GM13976 (cell line): ENCODE data around the gene GRM4.

Experiments used
- DNase-seq: peaks from one replicate; pipeline ENCODE4 v3.0.0; 2012; ENCODE audit warnings: low spot score
- in situ Hi-C: fragments of 300-500 bp; cut with MboI; formaldehyde crosslinking; loops from one replicate; pipeline ENCODE4 v1.12.0; 2022; ENCODE audit warnings: low sequenced_read_pairs, mixed read lengths, inconsistent platforms; ENCODE audit not compliant: unreplicated experiment
- TF ChIP-seq, protein P1 (sequence below): IDR thresholded peaks from 2 replicates; pipeline ENCODE4 v1.5.1; 2012; ENCODE audit warnings: borderline replicate concordance, mild to moderate bottlenecking; ENCODE audit not compliant: insufficient read depth; ENCODE audit errors: extremely low read depth, missing control alignments, control extremely low read depth

GRM4 gene

DNA sequence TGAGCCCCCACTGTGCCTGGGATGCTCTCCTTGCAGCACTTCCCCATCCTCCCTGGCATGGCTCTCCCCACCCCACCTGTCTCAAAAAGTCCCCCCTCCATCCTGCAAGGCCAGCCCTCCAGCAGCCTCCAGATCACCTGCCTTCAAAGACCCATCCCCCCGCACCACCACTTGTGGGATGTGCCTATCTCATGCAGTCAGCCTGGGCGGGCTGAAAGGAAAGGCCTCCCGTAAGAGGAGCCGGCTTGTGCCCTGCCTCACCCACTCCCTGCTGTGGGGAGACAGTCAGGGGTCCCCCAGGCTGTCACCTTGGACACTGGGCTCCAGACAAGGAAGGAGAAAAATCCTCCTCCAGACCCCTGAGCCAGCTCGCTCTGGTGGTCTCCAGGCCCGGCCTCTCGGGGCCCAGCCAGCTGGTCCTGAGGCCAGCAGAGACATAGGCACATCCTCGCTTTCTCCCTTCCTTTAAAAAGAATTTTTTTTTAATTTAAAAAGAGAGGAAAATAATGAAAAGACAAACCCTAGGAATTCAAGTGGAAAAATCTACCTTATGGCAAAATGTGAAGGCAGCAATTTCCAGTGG, 77.3 kb downstream of the GRM4 start:
- DNase-seq: no peak
- TF ChIP-seq, protein P1, sequence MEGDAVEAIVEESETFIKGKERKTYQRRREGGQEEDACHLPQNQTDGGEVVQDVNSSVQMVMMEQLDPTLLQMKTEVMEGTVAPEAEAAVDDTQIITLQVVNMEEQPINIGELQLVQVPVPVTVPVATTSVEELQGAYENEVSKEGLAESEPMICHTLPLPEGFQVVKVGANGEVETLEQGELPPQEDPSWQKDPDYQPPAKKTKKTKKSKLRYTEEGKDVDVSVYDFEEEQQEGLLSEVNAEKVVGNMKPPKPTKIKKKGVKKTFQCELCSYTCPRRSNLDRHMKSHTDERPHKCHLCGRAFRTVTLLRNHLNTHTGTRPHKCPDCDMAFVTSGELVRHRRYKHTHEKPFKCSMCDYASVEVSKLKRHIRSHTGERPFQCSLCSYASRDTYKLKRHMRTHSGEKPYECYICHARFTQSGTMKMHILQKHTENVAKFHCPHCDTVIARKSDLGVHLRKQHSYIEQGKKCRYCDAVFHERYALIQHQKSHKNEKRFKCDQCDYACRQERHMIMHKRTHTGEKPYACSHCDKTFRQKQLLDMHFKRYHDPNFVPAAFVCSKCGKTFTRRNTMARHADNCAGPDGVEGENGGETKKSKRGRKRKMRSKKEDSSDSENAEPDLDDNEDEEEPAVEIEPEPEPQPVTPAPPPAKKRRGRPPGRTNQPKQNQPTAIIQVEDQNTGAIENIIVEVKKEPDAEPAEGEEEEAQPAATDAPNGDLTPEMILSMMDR: no peak
- in situ Hi-C loops: no loop called here

DNA sequence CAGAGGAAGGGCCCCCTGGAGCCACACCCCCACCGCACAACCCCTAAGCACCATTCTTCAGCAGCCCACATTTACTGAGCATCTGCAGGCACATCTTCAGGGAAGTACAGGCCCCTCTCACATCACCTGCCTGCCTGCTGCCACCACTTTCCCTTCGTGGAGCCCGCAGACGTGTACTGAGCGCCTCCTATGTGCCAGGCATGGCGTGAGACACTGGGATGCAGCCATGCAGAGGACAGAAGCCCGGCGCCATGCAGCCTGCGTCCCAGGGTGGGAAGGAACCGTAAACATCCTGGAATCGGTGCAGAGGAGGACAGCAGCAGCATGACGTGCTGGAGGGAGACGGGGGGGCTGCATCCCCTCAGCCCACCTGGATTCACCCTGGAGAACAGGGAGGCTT, 78.1 kb downstream of the GRM4 start:
- no peak for DNase-seq
- TF ChIP-seq, protein P1: no peak
- in situ Hi-C loops: no loop called here

DNA sequence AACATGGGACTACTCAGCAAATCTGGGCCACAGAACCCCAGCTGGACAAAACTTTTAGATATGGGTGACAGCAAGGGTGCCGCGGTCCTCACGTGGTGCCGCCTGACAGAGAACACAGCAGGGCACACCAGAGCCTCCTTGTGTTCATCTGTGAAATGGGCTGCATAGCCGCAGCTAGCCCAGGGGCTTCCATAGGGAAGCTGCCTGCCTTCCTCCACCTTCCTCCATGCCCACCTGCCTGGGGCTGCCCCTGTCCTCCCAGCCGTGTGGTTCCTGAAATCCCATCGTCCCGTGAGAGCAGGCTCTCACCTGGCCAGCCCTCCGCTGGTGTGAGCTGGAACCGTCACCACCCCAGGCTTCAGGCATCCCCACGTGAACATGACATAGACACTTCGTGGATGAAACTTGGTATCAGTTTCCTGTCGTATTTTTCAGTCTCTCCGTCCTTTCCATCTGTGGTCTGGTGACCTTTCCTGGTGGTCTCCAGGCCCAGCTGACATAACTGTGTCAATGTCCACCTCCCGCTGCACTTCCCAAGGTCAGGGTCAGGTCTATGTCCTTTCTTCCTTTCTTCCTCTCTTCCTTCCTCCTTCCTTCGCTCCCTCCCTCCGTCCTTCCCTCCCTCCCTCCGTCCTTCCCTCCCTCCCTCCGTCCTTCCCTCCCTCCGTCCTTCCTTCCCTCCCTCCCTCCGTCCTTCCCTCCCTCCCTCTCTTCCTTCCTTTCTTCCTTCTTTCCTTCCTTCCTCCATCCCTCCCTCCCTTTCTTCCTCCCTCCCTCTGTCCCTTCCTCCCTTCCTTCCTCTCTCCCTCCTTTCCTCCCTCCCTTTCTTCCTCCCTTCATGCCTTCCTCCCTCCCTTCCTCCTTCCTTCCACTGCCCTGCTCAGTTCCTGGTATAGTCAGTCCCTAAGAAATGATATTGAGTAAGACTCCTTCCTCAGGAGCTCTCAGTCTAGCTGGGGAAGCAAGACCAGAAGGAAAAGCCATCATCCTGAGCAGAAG, 78.8 kb downstream of the GRM4 start:
- in situ Hi-C loops: no loop called here
- TF ChIP-seq, protein P1: no peak
- no peak for DNase-seq

DNA sequence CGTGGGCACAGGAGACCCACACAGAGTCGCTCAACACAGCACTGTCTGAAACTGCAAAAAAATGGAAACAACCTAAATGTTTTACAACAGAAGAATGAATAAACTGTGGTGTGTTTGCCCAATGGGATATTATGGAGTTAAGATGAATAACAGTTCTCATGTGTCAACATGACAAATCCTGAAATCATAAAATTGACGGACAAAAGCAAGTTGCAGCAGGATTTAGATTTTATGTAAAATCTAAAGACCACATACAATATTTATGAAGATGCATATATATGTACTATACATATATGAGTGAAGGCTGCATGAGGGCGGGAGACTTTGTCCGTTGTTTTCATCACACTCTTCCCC, 79.7 kb downstream of the GRM4 start:
- in situ Hi-C loops: no loop called here
- TF ChIP-seq, protein P1: no peak
- DNase-seq: no peak

DNA sequence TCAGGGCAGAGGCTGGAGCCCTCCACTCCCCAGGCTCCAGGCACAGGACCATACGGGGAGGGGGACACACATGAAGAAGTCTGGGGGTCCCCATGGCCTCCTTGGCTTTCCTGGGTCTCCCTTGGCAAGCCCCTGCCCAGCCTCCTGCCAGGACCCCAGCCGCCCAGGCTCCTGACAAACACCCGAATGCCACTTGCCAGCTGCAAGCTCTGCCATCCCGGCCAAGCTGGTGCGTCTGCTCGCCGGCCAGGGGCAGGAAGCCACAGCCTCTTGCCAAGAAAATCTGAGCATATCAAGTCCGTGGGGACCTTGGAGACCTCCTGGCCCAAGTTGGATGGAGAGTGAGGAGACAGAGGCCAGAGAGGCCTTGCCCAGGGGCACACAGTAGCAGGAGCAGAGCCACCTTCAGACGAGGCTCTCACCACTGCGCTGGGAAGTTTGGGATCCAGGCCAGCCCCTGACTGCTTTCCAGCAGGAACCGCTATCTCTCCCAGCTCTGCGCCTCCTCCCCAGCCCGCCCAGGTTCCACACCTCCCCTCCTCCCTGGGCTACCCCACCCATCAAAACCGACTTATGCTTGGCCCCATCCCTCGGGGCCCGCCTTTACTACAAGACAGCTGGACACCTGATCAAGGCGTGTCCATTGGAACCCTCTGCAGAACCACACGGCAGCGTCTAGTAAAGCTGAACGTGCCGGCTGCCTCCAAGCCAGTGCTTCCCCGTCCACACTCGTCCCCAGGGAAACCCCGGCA, 80.2 kb downstream of the GRM4 start:
- no peak for DNase-seq
- TF ChIP-seq, protein P1: no peak
- in situ Hi-C loops: no loop called here

DNA sequence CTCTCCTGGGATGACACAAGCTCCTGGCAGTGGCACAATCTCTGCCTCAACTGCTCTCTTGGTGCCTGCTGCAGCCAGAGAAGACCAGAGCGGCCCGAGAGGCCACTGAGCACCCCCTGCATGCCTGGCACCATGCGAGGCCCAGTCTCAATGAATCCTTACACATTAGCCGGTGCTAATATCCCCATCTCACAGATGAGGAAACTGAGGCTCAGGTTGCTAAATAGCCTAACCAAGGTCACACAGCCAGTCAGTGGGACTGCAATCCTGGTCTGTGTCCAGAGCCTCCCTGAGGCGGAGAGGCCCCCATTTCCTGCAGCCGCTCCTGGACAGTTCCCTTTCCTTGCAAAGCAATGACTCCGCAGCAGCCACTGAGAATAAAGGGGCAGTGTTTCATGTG, 81.2 kb downstream of the GRM4 start:
- in situ Hi-C loops: no loop called here
- DNase-seq: no peak
- TF ChIP-seq, protein P1: no peak
